NCI-H446 (cell line): ENCODE measurements around the gene AFMID.
"Not testable (repeated sequence)": the region's sequence is repeated elsewhere in the genome, so short reads cannot be mapped to it uniquely, and the experiment has no call there.

Experiments
- DNase-seq, 2 experiments: peaks; one replicate each; lab custom pipeline; 2025; lab: John Stamatoyannopoulos, UW

The AFMID gene, protein sequence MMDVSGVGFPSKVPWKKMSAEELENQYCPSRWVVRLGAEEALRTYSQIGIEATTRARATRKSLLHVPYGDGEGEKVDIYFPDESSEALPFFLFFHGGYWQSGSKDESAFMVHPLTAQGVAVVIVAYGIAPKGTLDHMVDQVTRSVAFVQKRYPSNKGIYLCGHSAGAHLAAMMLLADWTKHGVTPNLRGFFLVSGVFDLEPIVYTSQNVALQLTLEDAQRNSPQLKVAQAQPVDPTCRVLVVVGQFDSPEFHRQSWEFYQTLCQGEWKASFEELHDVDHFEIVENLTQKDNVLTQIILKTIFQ

DNA sequence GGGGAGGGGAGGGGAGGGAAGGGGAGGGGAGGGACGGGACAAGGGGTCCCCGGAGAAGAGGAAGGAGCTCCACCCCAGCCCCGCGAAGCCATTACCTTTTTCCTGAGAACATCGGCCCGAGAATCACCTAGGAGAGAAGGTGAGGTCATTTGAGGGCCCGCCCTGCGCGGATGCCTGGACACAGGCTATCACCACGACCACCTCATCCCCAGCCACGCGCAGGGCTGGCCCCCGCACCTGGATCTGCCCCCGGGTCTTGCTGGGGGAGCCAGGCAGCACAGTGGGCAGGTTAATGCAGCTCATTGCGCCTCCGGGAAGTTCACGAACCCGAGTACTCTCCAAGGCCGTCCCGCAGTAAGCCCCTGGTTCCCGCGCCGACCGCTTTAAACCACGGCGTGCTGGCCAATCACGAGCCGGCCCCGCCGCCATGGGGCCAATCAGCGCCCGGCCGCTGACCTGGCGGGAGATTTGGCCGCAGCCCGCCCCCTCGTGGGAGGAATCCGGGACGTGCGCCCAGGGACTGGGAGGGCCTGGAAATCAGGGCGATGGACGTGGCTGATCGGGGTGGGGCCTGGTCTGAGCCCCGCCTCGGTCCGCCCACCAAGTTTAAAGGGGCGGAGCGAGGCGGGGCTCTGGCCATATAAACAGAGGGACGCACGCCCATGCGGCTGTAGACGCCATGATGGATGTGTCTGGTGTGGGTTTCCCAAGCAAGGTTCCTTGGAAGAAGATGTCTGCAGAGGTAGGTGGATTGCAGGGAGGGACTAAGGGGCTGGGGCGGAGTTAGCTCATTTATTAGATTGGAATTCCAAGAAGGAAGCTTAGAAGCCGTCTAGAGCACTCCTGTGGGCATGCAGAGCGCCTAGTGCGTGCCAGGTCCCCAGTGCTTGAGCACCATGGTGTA is at the start of gene AFMID, which contains the start of gene TK1:
Gene AFMID (plus strand): TSS at position 671 of the 904 bp plus-strand sequence. CDS start 9 bp downstream, at position 680.
Gene TK1 (minus strand): TSS at position 361 of the 904 bp plus-strand sequence. CDS start 58 bp downstream, at position 303.
- DNase-seq, result peak; percentile 98 to 99

DNA sequence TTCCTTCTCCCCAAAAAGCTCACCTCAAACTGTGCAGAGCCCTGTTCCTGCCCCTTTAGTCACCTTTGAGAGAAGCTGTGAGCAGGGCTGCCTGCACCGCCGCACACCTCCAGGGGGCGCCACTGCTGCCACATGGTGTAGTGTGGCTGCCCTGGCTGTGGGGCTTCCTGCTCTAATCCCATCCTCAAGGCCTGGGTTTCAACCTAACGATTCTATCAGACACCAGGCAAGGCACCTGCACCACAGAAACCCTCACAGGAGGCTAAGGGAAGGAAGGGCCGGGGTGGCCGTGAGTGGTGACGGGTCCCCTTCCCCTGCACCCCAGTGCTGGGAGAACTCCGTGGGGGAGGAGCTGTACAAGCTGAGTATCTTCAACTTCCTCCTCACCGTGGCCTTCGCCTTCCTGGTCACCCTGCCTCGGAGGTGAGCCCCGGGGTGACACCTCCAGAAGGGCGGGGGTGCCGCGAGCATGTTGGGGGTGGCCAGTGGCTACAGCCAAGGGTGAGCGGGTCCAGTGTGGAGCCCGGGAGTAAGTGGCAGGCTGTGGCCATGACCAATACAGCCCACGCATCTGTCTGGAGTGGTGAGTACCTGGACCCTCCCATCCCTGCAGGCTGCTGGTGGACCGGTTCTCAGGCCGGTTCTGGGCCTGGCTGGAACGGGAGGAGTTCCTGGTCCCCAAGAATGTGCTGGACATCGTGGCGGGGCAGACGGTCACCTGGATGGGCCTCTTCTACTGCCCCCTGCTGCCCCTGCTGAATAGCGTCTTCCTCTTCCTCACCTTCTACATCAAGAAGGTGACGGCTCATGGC is 49.6 kb upstream of the AFMID start:
- DNase-seq, result no peak

DNA sequence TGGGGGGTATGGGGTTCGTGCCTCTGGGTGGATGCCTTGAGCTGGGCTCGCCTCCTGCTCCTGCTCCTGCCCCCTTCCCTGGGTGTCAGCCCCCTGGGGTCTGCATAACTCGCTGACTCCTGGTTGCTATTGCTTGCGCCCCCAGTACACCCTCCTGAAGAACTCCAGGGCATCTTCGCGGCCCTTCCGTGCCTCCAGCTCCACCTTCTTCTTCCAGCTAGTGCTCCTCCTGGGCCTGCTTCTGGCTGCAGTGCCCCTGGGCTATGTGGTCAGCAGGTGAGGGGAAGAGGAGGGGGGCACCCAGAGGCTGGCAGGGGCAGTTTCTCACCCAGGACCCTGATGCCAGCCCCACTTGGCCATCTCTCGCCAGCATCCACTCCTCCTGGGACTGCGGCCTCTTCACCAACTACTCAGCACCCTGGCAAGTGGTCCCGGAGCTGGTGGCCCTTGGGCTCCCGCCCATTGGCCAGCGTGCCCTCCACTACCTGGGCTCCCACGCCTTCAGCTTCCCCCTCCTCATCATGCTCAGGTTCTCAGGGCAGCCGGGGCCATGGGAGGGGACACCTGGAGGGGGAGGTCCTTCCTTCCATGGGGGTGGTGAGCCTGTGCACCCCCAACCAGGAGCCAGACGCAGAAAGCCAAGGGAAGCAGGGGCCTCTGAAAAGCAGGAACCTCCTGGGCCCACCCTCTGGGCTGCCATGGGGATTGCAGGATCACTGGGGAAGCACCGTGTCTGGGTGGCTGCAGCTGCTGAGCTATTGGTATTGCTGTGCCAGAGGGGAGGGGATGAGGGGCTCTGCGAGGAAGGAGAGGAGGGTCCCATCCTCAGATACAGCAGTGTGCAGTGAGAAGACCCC is 48.7 kb upstream of the AFMID start:
- no peak for DNase-seq

DNA sequence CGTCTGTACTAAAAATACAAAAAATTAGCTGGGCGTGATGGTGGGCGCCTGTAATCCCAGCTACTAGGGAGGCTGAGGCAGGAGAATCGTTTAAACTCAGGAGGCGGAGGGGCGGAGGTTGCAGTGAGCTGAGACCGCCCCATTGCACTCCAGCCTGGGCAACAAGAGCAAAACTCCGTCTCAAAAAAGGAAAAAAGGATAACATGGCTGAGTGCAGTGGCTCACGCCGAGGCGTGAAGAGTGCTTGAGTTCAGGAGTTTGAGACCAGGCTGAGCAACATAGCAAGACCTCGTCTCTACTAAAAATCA is 47.3 kb upstream of the AFMID start:
- not testable (repeated sequence) for DNase-seq

DNA sequence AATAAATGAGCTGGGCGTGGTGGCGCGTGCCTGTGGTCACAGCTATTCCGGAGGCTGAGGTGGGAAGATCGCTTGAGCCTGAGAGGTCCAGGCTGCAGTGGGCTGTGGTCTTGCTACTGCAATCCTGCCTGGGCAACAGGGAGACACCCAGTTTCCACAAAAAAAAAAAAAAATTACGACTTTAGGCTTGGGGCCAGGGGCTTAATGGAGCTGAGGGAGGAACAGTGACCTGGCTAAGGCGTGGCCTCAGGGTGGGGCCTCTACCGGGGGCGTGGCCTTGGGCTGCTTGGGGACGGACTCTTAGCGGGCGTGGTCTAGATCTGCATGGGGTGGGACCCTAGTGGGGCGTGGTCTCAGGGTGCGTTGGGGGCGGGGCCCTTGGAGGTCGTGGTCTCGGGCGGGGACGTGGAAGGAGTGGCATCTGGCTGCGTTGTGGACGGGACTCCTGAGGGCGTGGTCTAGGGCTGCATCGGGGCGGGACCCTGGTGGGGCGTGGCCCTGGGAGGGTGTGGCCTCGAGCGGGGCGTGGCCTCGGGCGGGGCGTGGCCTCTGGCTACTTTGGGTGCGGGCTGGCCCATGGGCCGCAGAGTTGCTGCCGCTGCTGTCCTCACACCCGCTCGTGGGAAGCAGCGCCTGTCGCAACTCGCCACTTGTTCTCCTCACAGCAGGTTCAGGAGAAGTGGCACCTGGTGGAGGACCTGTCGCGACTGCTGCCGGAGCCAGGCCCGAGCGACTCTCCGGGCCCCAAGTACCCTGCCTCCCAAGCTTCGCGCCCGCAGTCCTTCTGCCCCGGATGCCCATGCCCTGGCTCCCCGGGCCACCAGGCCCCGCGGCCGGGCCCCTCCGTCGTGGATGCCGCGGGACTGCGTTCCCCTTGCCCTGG is 46.8 kb upstream of the AFMID start:
- peak; percentile 81 to 94 for DNase-seq

DNA sequence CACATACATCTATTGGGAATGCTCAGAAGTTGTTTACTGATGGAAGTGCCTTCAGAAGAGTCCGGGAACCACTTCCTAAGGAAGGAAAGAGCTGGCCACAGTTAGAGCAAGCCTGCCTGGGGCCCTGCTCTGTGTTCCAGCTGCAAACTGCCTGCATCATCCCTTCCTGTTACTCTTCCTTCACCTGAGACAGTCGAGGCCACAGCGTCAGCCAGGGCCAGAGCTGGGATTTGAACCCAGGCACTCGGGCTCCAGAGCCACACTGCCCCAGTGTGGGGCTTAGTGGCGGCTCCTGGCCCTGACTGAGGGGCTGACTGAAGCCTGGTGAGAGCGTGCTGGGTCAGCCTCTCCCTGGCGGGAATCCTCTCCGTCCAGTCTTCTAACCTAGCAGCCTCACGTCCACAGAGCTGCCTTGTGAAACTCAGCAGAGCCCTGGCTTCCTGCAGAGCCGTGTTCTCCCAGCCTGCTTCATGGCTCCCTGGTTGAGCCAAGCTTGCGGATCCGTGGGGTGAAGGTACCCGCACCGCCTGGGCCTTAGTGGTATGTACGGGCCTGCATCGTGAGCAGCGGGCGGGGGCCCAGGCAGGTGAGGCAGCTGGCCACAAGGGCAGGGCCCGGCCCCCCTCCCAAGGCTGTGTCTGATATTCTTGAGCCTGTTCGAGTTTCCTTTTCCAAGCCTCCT is 45.6 kb upstream of the AFMID start:
- no peak for DNase-seq

DNA sequence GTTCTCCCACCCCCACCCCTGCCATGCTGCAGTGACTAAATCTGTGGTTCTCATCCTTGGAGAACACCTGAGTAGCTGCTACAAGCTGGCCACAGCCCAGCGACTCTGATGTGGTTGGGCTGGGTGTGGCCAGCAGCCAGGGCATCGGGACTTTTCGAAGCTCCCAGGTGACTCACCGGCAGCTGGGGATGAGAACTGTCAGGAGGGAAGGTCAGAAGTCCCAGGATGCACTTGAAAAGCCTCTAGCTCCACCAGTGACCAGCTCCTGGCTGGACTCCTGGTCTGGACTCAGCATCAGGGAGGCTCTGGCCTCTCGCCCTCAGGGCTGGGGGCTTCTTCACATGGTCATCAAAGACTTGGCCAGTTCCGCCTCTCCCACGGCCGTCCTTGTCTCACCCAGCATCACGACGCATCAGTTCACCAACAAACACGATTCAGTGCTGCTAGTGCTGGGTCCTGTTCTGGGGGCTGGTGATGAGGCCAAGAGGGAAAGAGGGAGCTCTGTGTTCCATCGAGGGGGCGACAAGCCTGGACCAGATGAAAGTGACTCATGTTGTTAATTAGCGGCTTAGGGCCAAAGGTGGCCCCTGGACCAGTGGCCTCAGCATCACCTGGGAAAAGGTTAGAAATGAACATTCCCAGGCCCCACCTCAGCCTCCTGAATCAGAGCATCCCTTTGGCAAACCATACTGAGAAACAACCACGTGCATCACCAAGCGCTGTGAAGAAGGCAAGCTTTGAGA is 44.9 kb upstream of the AFMID start:
- no peak for DNase-seq

DNA sequence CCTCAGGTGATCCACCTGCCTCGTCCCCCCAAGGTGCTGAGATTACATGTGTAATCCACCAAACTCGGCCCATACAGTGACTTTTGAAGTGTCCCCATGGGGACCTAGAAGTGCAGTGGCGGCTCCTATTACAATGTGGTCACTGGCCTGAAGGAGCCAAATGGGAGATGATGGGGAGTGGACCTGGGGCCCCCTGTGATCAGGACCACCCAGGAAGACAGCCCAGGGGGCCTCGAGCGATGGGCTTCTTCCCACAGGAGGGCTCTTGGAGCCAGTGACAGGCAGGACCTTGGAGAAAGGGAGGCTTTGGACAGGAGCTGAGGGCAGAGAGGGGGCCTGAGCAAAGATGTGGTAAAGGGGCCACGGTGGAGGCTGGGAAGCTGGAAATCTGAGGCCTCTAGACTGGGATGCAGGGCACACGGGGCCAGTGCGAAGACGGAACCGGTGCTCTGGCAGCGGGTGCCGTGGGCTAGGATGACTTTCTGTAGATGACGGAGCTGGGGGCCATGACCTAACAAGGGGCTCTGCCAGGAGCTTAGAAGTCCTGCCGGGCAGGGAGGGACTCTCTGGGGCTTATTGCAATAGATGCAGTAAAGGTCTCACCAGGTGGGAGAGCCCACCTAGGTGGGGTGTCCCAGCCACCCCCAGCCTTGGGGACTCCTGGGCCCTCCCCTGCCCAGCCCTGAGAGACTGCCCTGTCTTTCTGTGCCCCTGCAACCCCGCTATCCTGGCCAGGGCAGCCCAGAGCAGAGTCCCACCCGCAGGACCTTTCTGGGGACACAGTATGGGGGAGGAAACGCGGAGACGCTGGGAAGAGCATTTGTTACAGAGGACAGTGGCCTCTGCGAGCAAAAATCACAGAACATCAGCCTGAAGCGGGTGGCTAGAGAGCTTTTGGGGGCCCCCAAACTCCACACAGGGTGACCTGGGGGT is 43.7 kb upstream of the AFMID start:
- no peak for DNase-seq

DNA sequence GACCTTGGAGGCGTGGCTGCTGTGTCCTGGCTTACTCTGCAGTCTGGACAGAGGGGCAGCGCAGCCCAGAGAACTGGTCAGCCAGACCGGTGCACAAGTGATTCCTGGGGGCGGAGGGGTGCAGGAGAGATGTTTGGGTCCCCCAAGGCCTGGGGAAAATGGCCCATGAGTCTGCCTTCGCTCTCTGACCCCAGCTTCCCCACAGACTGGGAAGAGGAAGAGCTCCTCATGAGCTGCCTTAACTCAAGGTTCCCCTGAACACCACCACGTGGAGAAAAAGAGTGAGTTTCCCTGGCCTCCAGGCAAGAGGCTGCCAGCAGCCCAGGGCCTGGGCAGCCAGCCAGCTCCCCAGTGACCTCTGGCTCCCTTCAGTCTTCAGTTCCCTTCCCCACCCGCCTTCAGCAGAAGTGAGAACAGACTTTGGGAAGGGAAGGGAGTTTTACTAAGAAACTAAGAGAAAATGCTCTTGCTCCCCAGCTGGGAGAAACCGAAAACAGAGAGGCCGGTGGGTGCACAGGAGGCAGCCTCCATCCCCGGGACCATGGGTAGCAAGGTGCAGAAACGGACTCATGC is 42.9 kb upstream of the AFMID start:
- peak in 1 of 2 experiments; percentile 79 for DNase-seq

DNA sequence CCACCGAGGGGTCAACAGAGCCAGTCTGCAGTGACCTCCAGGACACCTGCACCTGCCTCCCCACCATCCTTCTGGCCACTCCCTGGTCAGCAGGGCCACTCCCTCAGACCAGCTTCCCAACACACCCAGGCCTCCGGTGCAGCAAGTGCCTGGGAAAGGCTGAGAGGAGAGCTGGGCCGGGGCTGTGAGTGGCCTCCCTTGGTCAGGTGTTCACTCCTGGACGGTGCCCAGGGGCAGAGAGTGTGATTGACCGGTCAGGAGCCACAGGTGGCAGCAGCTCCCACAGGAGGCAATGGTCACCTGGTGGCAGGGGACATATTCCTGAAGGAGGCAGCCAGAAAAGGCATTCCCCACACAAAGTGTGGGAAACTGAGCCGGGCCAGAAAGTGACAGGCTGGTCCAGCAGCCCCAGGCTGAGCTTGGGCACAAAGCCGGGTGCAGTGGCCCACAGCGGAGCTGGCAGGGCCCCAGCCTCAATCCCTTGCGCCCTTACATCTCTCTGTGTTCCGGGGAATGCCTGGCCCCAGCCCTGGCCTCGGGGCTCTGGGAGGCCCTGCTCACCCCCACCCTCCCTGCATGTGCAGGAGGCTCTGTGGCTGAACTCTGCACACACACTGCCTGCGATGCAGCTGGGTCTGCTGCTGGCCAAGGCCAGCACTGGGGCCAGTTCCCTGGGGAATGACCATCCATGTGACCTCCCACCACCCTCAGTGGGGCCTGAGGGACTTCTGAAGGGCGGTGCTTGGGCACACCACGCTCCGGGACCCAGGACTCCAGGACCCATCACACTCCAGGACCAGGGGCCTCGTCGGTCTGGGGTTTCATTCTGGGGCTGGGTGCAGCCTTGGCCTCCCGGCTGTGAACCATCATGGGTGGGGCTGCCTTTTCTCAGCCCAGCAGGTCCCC is 42.2 kb upstream of the AFMID start:
- DNase-seq, result no peak

DNA sequence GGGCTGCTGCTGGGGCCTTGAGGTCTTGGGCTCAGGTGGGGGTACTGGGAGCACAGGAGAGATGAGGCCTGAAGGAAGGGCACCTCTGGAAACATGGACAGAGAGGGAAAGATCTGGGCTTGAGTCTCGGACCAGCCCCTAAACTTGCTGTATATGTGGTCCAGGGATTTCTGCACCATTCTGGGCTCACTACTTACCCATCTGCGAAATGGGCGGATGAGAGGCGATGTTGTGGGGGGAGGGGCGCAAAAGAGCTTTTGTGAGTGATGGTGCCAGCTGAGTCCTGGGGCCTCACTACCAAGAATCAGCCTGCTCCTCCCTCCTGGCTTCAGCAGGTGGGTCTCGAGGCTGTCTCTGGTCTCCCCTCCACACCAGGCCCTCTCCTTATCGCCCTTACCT is 40.7 kb upstream of the AFMID start:
- no peak for DNase-seq

DNA sequence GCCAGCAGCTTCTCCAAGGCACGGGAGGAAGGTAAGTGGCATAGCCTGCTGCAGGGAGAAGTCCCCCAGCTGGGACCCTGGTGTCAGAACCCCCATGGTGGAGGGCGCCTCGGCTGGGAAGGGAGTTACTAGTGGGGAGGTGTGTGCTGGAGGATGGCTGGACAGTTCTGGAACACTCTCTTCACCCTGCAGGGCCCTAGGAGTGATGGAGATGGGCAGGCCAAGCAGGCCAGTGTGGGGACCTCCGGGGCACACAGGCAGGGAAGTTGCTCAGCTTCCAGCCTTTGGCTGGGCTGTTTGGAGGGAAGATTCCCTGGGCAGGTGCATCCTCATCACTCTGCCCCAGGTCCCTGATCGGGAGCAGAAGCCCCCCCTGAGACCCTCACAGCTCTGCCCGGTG is 40.3 kb upstream of the AFMID start:
- DNase-seq, result no peak

DNA sequence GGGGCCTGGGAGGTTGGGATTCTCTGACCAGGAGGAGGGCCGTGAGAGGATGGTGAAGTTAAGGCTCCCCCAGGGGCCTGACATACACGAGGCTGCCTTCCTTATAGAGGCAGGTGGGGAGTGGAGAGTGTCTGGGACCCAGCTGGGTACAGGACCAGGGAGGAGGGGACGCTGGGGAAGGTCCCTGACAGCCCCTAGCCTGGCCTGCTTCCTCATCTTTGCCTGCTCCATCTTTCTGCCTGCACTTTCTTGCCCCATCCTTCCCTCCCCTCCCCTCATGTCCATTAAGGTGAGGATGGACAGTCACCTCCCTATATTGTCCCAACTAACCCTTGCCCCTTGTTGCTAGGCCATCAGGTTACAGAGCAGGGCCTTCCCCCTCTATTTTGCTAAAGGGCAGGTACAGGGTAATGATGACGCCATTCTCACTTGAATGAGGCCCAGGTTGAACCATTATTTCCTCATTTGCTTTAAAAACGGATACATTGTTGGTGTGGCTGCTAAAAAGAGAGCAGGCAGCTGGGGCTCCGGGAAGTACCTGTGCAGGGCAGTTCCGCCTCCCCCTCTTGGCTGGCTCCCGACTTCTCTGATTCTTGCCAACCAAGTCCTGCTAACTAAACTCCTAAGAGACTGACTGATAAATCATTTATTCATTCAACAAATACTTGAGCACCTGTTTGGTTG is 39.7 kb upstream of the AFMID start:
- no peak for DNase-seq

DNA sequence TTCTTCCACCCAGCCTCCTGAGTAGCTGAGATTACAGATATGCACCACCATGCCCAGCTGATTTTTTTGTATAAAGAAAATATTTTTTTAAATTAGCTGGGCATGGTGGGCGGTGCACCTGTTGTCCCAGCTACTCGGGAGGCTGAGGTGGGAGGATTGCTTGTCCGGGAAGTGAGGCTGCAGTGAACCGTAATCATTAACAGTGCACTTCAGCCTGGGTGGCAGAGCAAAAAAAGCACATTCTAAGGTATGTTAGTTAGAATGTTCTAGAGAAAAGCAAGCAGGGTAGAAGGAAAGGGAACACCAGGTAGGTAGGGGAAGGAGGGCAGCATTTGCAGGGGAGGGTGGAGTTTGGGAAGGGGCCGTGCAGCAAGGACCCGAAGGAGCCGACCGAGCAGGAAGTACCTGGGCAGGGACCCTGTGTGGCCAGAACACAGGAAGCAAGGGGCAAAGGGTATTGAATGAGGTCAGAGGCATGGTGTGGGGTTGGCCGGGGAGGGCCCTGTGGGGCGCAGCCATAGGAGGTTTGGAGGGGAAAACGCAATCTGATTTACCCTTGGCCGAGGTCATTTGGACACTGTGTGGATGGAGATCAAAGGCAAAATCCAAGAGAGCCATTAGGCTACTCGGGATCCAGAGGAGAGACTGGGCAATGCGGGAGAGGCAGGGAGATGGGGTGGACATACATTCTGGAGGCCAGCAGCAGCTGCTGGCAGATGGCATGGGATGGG is 38.7 kb upstream of the AFMID start:
- DNase-seq, result no peak

DNA sequence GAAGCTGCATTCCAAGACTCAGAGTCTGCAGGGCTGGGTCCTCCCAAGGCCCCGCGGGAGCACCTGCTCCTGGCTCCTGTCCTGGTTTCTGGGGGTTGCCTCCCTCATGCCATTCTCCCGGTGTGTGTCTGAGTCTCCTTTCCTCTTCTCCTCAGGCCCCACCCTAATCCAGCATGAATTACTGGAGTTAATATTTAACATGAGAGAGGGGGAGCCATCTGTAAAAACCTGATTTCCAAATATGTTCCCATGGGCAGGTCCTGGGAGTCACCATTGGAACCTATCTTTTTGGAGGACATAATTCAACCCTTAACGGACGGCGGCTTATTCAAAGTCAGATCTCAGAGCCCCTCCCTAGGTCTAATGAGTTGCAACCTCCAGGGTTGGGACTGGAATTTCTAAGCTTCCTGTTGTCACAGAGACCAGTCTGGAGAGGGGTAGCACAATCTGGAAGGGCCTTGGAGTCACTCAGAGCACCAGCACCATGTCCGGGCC is 35.6 kb upstream of the AFMID start:
- DNase-seq, result no peak
